Fibroblast of skin of right biceps (primary cell): ENCODE data around the gene MTIF3.

ENCODE experiments used
- DNase-seq: peaks from one replicate; pipeline ENCODE4 v3.0.0-alpha.2; 2013

Gene MTIF3, protein sequence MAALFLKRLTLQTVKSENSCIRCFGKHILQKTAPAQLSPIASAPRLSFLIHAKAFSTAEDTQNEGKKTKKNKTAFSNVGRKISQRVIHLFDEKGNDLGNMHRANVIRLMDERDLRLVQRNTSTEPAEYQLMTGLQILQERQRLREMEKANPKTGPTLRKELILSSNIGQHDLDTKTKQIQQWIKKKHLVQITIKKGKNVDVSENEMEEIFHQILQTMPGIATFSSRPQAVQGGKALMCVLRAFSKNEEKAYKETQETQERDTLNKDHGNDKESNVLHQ

DNA sequence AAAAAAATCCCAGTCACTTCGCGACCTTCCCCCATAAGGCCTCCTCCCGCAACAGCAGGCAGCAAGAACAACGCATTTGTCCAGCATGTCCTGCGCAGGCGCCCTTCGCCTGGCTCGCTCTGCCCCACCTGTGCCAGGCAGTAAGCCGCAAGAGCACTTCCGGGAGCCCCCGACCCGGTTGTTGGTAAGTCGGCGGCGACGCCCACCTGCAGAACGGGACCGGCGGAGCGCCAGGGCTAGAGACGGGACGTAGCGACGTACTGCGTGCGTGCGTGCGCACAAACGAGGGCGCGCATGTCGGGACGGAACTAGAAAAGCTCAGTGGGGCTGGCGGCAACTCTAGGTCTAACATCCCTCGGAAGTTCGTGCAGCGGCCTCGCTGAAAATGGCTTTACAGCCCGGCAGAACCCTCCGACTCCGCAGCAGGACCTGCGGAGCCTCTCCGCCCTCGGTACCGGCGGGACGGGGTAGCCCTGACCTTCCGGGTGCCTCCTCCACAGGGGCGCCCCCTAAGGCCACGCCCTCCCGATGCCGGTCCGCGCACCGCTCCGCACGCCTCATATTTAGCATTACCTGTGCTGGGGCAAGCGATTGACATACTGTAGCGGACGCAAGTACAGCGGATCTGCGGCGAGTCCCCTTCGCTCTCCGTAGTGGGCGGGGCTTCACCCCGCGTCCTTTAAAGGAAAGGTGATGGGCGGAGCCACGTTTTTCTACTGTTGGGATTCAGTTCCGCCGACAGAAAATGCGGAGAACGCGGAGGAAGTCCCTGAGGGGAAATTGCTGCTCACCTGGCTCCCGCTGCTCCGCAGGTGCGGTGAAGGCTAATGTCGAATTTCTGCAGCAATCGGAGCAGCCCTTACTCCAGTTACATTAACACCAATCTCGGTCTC lies at the start of gene MTIF3:
Gene MTIF3, minus strand, starts transcription at position 629 of the 893 bp plus-strand sequence. CDS start 10,116 bp downstream, outside the sequence.
- DNase-seq = peak; percentile 91

DNA sequence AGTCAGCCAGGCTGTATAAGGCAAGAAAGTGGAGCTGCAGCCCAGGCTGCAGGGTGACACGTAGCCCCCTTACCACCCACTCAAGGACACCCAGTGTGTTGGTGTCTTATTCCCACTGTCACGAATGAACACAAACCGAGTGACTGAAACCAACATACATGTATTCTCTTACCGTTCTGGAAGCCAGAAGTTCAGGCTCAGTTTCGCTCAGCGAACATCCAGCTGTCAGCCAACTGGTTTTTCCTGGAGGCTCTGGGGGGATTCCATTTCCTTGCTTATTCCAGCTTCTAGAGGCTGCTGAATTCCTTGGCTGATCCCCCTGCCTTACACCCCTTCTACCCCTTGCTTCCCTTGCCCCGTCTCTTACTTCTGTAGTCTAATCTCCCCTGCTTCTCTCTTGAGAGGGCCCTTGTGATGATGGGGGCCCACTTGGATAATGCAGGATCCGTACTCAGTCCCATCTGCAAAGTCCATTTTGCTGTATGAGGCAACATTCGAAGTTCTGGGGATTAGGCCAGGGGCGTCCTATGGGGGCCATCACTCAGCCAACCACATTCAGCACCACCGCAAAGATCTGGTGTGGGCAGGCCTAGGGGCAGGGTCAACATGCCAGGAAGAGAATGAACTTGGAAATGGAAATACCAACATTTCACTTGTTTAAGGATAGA lies 47.3 kb upstream of the MTIF3 start:
- DNase-seq = no peak

DNA sequence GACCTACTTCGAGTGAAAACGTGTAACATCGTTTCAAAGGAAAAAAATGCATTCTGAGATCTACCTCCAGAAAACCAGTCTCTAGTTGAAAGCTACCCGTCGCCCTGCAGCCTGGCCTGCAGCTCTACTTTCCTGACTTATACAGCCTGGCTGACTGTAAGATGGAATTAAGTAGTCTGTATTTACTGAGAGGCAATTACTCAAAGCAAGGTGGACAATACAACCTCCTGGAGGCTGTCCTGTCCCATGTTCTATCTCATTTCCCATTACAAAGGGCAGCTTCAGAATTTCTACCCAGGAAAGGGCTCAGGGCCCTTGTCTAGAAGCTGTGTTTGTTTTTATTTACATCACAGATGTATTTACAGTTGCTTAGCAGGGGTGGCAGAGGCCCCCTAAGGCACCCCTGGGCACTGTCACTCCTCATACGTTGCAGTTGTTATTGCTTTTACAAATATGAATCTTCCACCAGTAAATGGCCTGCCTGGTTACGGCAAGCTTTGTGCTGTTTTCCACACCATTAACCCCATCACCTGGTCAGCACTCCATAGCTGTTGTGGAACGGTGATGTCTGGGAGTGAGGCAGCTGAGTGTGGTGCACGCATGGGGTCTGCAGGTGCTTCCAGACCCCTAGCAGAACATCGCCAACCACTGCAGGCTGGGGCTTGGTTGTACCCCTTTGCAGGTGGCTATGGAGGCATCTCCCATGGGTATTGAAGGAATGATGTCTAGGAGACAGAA lies 46.3 kb upstream of the MTIF3 start:
- DNase-seq = no peak

DNA sequence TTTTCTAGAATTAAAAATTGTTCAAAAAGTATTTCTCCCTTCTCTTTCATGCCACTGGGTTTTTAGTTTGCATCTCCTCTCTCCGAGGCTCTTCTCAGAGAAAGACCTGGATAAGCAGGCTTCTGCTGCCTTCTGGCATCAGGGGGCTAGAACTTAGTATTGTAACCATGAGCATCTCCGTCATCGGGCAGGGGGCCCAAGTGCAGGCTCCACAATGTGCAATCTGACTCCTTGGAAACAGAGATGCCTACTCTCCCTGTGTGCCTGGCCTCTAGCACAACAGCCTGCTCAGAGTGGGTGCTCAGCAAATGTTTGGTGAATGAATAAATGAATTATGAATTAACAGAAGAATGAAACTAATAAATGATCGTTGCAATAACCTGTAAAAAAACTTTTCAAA lies 45.6 kb upstream of the MTIF3 start:
- DNase-seq = no peak

DNA sequence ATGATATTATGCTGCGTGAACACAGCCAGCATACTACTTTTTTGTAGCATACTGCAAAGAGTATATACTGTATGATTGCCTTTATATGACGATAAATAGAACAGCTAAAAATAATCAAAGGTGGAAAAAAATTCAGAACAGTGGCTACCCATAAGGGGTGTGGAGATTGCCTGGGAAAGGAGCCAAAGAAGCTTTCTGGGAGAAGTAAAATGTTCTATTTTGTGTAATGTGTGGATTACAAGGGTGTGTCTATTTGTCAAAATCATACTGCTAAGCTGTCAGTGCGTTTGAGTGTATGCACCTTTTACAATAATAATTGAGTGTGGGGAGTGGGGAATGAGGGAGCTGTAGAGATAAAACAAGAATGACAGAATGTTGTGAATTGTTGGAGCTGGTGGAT lies 45.2 kb upstream of the MTIF3 start:
- no peak for DNase-seq

DNA sequence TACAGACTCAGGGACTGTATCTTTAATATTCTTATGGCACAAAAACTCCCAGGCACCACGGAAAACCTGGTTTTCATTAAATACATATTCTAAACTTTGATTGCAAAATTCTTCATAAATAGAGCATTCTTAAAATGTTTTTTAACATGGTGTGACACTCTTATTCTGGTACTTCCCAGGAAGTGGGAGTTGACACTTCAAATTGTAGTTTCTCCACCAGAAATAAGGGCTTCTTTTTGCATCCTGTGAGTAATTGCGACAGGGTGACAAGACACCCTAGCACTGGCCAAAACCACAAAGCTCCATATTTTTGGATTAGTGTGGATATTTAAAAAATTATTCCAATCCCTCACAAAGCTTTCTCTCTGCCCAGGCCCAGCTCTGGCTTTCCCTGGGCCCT lies 43.6 kb upstream of the MTIF3 start:
- DNase-seq = peak; percentile 58

DNA sequence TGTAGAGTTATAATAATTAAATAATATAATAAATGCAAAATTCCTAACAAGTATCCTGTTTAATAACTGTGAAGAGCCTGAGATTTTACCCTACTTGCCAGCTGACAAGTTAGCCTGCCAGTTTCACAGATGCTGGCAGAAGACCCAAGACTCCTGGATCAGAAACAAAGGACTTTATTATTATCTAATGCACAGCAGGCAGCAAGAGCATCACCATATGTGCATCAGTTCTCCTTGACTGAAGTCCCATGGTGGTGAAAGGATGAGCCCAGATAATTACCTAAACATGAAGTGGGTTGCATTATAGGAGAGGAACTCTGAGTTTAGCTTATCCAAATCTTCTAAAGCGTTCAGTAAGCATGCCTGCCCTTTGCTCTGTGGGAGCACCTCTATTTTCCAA lies 39.1 kb upstream of the MTIF3 start:
- no peak for DNase-seq

DNA sequence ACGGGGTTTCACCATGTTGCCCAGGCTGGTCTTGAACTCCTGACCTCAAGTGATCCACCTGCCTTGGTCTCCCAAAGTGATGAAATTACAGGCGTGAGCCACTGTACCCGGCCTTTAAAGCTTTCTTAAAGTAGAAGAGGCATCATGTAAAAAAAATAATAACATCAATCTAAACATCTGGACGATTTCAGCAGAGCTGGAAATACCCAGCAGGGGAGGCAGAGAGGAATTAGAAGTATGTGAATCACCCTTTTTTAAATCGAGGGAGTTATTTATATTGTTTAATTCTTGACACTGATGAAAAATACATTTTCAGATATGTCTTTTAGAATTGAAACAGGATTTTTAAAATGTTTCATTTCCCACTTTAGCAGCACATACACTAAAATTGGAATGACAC lies 37.4 kb upstream of the MTIF3 start:
- DNase-seq = peak; percentile 3

DNA sequence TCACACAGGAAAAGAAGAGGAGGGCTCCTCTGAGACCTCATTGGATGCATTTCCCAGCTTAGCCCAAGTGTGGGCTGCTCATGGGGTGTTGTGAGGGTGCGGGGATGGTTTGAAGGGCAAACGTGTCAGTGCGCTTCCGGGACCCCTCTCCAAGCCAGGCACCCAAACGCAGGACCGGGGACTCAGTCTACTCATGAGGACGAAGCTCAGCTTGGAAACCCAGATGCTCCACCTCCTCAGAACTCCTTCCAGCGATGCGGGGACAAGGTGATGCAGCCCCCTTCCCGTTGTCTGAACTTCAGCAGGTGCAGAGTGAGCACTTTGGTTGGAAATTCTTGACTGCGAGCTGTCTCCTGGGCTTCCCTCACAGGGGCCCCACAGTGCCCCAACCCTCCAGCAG lies 33.1 kb upstream of the MTIF3 start:
- DNase-seq = no peak

DNA sequence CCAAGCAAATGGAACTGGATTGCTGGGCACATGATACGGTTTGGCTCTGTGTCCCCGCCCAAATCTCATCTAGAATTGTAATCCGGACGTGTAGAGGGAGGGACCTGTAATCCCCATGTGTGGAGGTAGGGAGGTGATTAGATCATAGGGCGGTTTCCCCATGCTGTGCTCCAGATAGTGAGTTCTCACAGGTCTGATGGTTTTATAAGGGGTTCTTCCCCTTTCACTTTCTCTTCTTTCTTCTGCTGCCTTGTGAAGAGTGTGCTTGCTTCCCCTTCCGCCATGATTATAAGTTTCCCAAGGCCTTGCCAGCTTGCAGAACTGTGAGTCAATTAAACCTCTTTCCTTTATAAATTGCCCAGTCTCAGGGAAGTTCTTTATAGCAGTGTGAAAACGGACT lies 32.6 kb upstream of the MTIF3 start:
- DNase-seq = no peak

DNA sequence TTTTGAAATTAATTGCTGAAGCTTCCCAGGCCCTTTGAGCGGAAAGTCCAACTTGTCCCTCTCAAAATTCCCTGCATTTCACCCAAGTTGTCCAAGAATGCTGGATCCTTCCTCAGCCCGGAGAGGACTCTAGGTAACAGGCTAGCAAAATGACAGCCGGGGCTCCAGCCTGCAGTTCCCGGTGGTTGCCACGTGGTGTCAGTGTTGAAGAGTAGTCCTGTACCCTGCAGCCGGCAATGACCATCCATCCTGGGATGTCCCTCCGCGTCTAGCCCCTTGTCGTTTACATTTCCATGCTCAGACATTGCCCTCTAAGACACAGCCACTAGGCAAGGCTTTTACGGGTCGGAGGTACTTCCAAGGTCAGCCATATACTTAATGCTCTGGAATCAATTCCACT lies 31.4 kb upstream of the MTIF3 start:
- peak; percentile 20 for DNase-seq

DNA sequence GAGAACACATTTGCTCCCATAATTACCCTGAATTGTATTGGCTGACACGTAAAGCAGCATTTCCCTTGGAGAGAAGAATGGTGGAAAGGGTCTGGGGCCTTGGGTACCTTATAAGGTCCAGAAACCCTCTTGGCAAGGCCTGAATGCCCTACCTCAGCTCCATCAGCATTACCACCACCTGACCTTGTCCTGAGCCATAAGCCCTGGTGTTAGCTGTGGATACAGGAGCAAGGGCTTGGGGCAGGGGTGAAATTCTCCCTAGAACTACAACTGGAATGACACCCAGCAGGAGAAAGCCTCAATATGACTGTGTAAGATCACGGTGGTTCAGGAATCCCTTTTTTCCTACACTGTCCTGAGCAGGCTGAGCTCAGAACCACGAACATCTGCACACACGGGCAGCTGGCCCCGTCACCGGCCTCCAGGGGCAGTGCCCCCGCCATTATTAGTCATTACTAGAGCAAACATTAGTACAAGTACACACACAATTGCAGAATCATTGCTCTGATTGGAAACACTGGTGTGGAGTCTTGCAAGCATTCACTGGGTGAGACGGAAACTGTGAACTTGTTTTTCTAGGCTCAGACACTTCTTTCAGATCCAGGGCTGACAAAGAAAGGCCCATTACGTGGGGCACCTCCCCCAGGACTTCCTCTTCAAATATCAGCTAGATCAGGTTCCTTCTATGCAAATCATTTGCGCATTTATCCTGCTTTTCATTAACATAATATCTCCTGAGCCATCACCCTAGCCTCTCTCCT lies 26.8 kb upstream of the MTIF3 start:
- no peak for DNase-seq

DNA sequence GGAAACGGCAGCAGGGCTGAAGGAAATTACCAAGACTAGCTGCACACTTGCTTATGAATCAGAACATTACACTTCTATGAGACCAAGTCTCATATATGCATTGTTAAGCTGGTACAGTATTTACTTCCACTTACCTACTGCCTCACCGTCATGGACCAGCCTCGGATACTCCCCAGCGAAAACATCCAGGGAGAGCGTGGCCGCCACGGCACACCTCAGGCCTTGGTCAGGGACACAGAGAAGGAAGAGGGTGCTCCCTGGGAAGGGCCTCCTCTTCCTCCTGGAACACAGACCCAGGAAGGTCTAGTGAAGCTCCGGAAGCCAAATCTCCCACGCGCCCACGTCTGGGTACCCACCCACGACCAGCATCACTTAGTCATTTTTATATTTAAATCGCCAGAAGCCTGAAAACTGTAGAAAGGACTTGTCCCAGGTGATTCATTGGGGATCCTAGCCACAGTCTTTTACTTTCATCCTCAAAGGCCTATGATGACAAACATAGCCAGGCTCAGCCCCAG lies 24.4 kb upstream of the MTIF3 start:
- no peak for DNase-seq

DNA sequence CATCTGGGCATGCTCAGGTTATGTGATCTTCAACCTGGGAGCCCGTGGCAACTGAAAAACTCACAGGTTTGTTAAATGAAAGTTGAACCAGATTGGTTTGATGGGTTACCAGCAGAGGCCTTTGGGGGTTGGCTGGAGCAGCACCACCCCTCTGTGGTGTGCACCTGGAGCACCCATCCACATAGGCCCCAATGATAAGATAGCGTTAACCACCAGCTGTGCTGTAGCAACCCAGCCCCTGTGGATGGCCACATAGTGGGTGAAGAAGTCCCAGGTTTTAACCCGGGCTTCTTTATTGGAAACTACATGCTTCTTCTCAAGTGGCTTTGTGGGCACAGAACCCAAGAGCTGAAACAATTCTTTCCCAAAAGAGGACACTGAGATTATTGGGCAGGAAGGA lies 22.6 kb upstream of the MTIF3 start:
- DNase-seq = no peak

DNA sequence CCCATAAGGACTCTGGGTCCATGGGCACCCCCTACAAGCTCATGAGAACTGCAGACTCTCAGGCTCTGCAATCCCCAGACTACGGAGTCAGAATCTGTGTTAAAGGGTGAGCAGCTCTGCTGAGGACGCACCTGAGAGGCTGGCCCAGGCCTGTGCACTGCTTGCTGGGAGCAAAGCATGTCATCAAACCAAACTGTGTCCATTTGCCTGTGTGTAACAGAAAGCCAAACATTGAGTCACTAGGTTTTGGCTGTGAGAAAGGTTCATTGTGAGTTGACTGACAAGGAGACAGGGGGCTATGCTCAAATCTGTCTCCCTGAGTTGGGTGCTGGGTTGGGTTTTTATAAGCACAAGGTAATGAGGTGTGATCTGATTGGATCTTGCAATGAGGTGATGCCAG lies 22.1 kb upstream of the MTIF3 start:
- no peak for DNase-seq

DNA sequence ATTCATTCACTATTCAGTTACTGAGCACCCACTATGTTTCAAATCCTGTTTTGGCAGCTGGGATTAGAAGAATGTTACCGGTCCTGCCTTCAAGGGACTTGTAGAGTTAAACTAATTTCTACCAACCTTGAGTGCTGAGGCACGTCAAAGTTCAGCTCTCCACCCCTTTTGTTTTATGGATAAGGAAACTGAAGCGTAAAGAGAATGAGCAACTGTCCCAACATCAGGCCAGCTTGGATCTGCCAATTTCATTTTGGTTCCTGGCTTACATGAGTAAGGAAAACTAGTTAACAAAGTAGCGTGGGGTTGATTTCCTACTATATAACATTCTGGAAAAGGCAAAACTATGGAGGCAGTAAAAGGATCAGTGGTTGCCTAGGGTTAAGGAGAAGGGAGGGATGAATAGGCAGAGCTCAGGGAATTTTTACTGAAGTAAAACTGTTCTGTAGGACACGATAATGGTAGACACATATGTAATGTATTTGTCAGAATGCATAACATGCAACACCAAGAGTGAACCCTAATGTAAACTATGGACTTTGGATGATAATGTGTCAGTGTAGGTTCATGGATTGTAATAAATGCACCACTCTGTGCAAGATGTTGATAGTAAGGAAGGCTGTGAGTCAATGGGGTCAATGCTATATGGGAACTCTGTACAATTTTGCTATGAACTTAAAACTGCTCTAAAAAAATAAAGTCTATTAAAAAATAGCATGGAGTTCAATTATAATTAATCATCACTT lies 19.9 kb upstream of the MTIF3 start:
- no peak for DNase-seq

DNA sequence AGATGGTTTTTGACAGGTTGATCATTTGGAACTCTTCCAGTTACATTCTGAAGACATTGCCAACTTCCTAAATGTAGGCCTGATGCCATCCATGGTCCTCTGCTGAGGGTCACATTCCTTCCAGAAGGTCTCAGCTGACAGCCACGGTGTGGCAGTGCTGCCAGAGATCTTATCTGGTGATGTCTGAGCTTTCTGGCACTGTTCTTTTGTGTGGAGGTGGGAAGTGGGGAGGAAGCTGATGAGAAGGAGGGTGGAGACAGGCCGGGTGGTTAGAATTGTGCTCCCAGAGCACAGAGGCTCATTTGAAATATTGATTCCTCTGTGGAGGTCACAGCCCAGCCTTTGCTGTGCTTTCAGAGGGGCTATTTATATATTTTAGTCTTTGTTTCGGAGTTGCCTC lies 16.1 kb upstream of the MTIF3 start:
- no peak for DNase-seq

DNA sequence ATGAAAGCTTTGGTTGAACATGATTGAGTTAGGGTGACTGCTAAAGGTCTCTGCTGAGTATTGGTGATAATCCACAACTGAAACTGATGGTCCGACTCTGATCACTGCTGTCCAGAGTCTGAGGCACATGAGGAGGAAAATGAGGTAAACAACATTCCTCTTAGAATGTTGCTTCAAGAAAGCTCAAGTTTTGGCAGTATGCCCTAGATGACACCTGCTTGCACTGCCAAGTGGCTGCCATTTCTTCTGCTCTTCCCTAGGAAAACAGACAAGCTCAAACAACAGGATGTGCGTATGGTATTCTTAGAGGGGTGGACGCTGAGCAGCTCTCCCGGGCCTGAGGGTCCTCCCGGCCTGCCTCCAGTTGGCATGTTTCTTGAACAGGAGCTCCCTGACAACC lies 15.2 kb upstream of the MTIF3 start:
- DNase-seq = no peak

DNA sequence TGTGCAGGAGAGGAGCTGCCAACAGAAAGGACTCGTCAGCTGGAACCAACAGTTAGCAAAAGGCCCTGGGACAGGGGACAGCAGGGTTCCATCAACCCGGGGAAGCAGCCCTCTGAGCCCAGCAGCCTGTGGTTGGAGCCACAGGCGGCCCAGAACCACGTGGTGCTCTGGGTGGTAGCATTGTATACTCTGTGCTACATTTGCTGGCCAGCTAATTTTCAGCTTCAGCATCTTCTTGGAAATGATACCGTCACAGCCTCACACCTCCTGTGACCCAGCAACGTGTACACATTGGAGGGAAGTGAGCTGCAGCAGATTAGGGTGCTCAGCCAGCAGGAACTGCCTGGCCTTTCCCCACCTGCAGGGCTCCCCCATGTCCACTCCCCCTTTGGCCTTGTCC lies 13.1 kb upstream of the MTIF3 start:
- DNase-seq = no peak

DNA sequence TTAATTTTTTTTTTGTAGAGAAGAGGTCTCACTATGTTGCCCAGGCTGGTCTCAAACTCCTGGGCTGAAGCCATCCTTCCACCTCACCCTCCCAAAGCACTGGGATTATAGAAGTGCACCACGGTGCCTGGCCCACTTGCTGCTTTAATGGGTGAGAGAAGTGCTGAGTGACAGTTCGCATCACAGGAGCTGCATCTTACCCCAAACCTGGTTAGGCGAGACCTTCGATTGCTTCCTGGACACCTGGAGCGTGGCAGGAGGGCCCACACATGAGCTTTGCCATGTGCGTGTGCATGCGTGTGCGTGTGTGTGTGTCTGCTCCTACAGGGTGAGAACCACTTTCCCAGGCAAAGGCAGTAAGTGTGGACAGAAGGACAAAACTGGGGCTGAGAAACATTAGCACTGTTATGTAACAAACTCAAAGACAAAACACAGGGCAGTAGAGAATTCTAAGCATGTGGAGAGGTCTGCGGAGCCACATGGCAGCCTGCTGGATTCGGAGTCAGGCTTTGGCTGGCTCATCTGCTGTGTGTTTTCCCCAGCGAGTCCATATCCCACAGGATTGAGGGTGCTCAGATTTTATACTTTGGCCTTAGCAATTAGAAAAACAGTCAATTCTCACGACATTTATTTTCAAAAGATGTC lies 11.7 kb upstream of the MTIF3 start:
- no peak for DNase-seq

DNA sequence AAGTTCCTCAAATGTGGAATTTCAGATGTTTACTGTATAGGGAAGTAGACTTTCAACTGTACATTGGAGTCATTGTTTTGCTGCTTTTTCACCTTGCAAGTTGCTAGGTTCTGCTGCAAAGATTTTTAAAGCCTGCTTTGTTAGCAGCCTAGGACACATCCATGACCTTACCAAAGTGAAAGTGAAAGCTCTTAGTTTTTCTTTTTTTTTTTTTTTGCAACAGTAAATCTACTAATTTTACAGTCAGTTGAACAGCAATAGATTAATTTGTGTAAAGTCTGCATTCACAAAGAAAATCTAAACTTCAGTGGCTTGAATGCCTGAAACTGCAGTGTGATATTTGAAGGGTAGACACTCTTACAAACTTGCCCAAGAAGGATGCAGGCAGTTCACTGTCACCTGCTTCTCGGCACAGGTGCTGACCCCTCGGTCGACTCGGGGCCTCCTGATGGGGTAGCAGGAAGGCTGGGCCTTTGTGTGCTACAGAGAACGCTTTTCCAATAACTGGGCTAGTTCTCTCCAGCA lies 5.0 kb upstream of the MTIF3 start:
- DNase-seq = no peak
